Measurements from ENCODE around the gene PANK3. TPM values are rescaled to one million over a fixed set of nuclear protein-coding genes. Genes with fewer than 3 reads are reported as not detected.

PANK3 gene
- total RNA-seq, 4 donors from 2014 or later: 30.6 to 43.0 (median 35.3) TPM

GRCh38 chr5:168502563-168503237 lies 76.5 kb downstream of the PANK3 start:
- Histone ChIP-seq H3K27ac (no peak overlapping the region), H3K36me3 (peaks cover 0 to 100% of the 10 kb centered on the region in 2 donors), H3K4me3 (no peak overlapping the region), H3K4me1 (no peaks in the 10 kb centered on the region), H3K9me3 (no peaks in the 10 kb centered on the region), H3K27me3 (no peaks in the 10 kb centered on the region)
- WGBS, 2 donors (ENCODE audit: low coverage in 1 of 2): 78 to 80% methylated on average over 2 to 7 of the region's 7 CpGs
- TF ChIP-seq POLR2A (IDR thresholded peaks at IDR 0.05) (no peak), CTCF (IDR thresholded peaks at IDR 0.05) (no peak), EP300 (IDR thresholded peaks at IDR 0.05) (no peak), POLR2AphosphoS5 (IDR thresholded peaks at IDR 0.05) (no peak)
- ATAC-seq: no peak

Small RNA genes within 50 kb of the gene (small RNA-seq; reads per million reads assigned to genes)
- gene MIR103A1: 0.09 to 5.5 (median 0.31) reads per million in 4 donors

Other genes with a start within 250 kb of the PANK3 start
- 10 to 100 TPM; 51.3 to 89.1 (median 75.9) TPM for gene RARS1, start 92.9 kb downstream of the PANK3 start, total RNA-seq
- under 1 TPM in 2 of 4 donors, not detected in 2; 0.52 to 0.54 TPM for gene FBLL1, start 50.1 kb downstream of the PANK3 start, total RNA-seq

Measured in gastroesophageal sphincter (tissue), 4 donors.